ENCODE results near the gene FBXW11. TPM values are rescaled to one million over a fixed set of nuclear protein-coding genes. Genes with fewer than 3 reads are reported as not detected.

Gene FBXW11
- polyA plus RNA-seq, 2 of the 4 experiments (the other 2 are of a cell fraction): 39.3 to 80.2 TPM

GRCh38 chr5:171999100-171999499, 7.3 kb downstream of the FBXW11 start:
- no peak for FAIRE-seq
- DNase-seq (ENCODE audit: low read depth in 1 of 2, low spot score in 1 of 2): no peak
- Histone ChIP-seq H3K4me2 (no peak overlapping the region), H3K4me3 (no peak overlapping the region), H3K4me1 (peaks cover 31% of the 10 kb centered on the region), H3K9me3 (no peaks in the 10 kb centered on the region), H3K27ac (no peak overlapping the region)
- POLR2A ChIA-PET: interaction anchor here (1.5 kb wide), 1 partner anchor 8 kb away, joined by 4 read pairs; the partner anchor contains the start of gene FBXW11
- no peak for ATAC-seq
- no peak for TF ChIP-seq RAD21 (conservative IDR thresholded peaks at IDR 0.05 in 1 of 2, IDR thresholded peaks at IDR 0.05 in 1 of 2)
- no peak for TF ChIP-seq POLR2AphosphoS2 (conservative IDR thresholded peaks at IDR 0.05; ENCODE audit: low read length)
- no peak for TF ChIP-seq MAFK (IDR thresholded peaks at IDR 0.05; ENCODE audit: partially characterized antibody)
- TF ChIP-seq EHMT2 (IDR thresholded peaks at IDR 0.05; ENCODE audit: low read depth): no peak
- TF ChIP-seq RCOR1 (IDR thresholded peaks at IDR 0.05; ENCODE audit: low read depth, low read length): no peak
- TF ChIP-seq RFX5 (IDR thresholded peaks at IDR 0.05): no peak
- no peak for TF ChIP-seq MYC (IDR thresholded peaks at IDR 0.05; ENCODE audit: borderline replicate concordance, low read length)
- TF ChIP-seq ATOH8 (CRISPR knock-in tag; IDR thresholded peaks at IDR 0.05; ENCODE audit: low read depth): no peak
- no peak for TF ChIP-seq SMC3 (IDR thresholded peaks at IDR 0.05)
- TF ChIP-seq ZSCAN20 (CRISPR knock-in tag; IDR thresholded peaks at IDR 0.05): no peak
- TF ChIP-seq, protein P1, sequence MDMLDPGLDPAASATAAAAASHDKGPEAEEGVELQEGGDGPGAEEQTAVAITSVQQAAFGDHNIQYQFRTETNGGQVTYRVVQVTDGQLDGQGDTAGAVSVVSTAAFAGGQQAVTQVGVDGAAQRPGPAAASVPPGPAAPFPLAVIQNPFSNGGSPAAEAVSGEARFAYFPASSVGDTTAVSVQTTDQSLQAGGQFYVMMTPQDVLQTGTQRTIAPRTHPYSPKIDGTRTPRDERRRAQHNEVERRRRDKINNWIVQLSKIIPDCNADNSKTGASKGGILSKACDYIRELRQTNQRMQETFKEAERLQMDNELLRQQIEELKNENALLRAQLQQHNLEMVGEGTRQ (IDR thresholded peaks at IDR 0.05): no peak
- no peak for TF ChIP-seq CBX2 (IDR thresholded peaks at IDR 0.05; ENCODE audit: borderline replicate concordance, low read depth)
- TF ChIP-seq, protein P2, sequence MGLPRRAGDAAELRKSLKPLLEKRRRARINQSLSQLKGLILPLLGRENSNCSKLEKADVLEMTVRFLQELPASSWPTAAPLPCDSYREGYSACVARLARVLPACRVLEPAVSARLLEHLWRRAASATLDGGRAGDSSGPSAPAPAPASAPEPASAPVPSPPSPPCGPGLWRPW (IDR thresholded peaks at IDR 0.05): no peak
- no peak for TF ChIP-seq CEBPB (IDR thresholded peaks at IDR 0.05)
- TF ChIP-seq CTCF (IDR thresholded peaks at IDR 0.05): no peak
- no peak for TF ChIP-seq HOXA7 (CRISPR knock-in tag; IDR thresholded peaks at IDR 0.05)
- no peak for TF ChIP-seq KDM5A (IDR thresholded peaks at IDR 0.05)
- TF ChIP-seq TP53 (CRISPR knock-in tag; IDR thresholded peaks at IDR 0.05): no peak
- no peak for TF ChIP-seq ZFP36 (IDR thresholded peaks at IDR 0.05; ENCODE audit: borderline replicate concordance, partially characterized antibody)
- TF ChIP-seq CBX8 (IDR thresholded peaks at IDR 0.05): no peak
- 94% methylated on average over 2 of the region's 2 CpGs for WGBS (ENCODE audit: missing lambda C conversion rate)
- CTCF ChIA-PET: interaction anchor here (0.7 kb wide), 1 partner anchor 87 kb away, joined by 3 read pairs; no protein-coding TSS in a partner anchor

DNA sequence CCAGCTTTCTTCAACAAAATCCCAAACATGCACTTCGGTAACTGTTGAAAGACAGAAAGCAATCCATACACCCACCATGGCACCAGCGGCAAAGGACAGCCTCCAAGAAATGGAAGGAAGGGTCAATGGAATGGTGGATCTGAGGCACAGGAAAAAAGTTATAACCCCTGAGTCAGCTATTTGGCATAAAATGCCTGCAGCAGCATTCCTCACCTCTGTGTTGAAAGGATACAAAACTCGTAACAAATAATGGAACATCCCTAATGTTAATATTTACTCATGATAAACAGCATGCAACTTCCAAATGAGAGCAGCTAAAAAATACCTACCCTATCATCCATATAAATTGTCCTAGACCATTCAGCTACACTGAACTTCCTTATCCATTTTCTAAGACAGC, 9.4 kb downstream of the FBXW11 start:
- H3K9me3 ChIP-seq: no peaks in the 10 kb centered on the region
- no peak overlapping the region for H3K4me3 ChIP-seq
- ChIA-PET CTCF (interaction anchor here (0.9 to 2.4 kb wide), 7 partner anchors 9 to 296 kb away, joined by 3 to 10 read pairs (median 3); no protein-coding TSS in a partner anchor), POLR2A (interaction anchor here (1.6 kb wide), 1 partner anchor 9 kb away, joined by 5 read pairs; the partner anchor contains the start of gene FBXW11)
- no peak for DNase-seq (ENCODE audit: low read depth in 1 of 2, low spot score in 1 of 2)
- TF ChIP-seq MAFK (IDR thresholded peaks at IDR 0.05; ENCODE audit: partially characterized antibody): peak; percentile 93
- TF ChIP-seq NFE2L2 (conservative IDR thresholded peaks at IDR 0.05; ENCODE audit: low read length): no peak
- peaks cover 14% of the 10 kb centered on the region; the same call in 2 of the 3 replicates for H3K4me1 ChIP-seq
- 65% methylated on average over 3 of the region's 3 CpGs for WGBS (ENCODE audit: missing lambda C conversion rate)
- H3K4me2 ChIP-seq: 0 out of 3 replicates have a peak overlapping the region, but pooled peaks have one; percentile 20
- no peak for FAIRE-seq
- no peak for ATAC-seq
- H3K27ac ChIP-seq: no peak overlapping the region
